ENCODE results near the gene PLCB2. TPM values are rescaled to one million over a fixed set of nuclear protein-coding genes. Genes with fewer than 3 reads are reported as not detected.

Gene PLCB2
- total and polyA plus RNA-seq, 9 of the 15 experiments (the other 6 are each of a cell fraction or from before 2014, with no cell fraction given), result 0.37 to 12.3 (median 8.0) TPM

- TF ChIP-seq ZNF318 (IDR thresholded peaks at IDR 0.05; ENCODE audit: borderline replicate concordance in 1 of 2, low read depth in 1 of 2) (no peak), NCOA4 (IDR thresholded peaks at IDR 0.05; ENCODE audit: partially characterized antibody) (no peak)
These were observed 67.0 kb downstream of the PLCB2 start (continued) for GRCh38 chr15:40240619-40241221.
